Osteoblast (primary cell): ENCODE data around the gene SLC30A7. TPM values are rescaled to one million over a fixed set of nuclear protein-coding genes. Genes with fewer than 3 reads are reported as not detected.
A peak's percentile ranks its signal among the peaks of the same experiment; 100 is the strongest.

ENCODE experiments used
- DNase-seq: peaks from one replicate; pipeline ENCODE4 v3.0.0; 2011; ENCODE audit warnings: low spot score, mixed read lengths; ENCODE audit not compliant: insufficient read length; ENCODE audit errors: missing footprints
- H2AFZ ChIP-seq: 2 replicates; pipeline ENCODE4 v1.6.0; 2011; ENCODE audit warnings: mild to moderate bottlenecking, low read length
- H3K27ac ChIP-seq: 2 replicates; pipeline ENCODE4 v1.5.1; 2011; ENCODE audit warnings: mild to moderate bottlenecking, low read depth, low read length, moderate library complexity
- H3K27me3 ChIP-seq: 2 replicates; pipeline ENCODE4 v1.6.0; 2012; ENCODE audit warnings: mild to moderate bottlenecking, control low read depth, inconsistent platforms, low read length, moderate library complexity; ENCODE audit not compliant: insufficient read depth
- H3K36me3 ChIP-seq: 2 replicates; pipeline ENCODE4 v1.5.1; 2011; ENCODE audit warnings: mild to moderate bottlenecking, low read length, control low read depth, moderate library complexity; ENCODE audit not compliant: insufficient read depth
- H3K4me1 ChIP-seq: 2 replicates; pipeline ENCODE4 v1.5.1; 2011; ENCODE audit warnings: mild to moderate bottlenecking, low read length, control low read depth, moderate library complexity; ENCODE audit not compliant: insufficient read depth
- H3K4me2 ChIP-seq: 2 replicates; pipeline ENCODE4 v1.6.0; 2011; ENCODE audit warnings: mild to moderate bottlenecking, low read length; ENCODE audit not compliant: insufficient read depth
- H3K4me3 ChIP-seq: fragments of 200-600 bp; sonication (generic); 3 replicates; pipeline ENCODE4 v1.5.1; 2012; ENCODE audit warnings: mild to moderate bottlenecking, low read length, inconsistent platforms; ENCODE audit not compliant: insufficient read depth
- H3K79me2 ChIP-seq: 2 replicates; pipeline ENCODE4 v1.6.0; 2012; ENCODE audit warnings: mild to moderate bottlenecking, low read length, control low read depth, inconsistent platforms; ENCODE audit not compliant: insufficient read depth
- H3K9me3 ChIP-seq: 2 replicates; pipeline ENCODE4 v1.5.1; 2011; ENCODE audit warnings: low read depth, low read length, control low read depth
- H4K20me1 ChIP-seq: 2 replicates; pipeline ENCODE4 v1.6.0; 2012; ENCODE audit warnings: mild to moderate bottlenecking, low read length, control low read depth; ENCODE audit not compliant: insufficient read depth
- total RNA-seq: library from RNA; depleted of rRNA; stranded (reverse); fragments of >200 nt; gene quantifications from 2 replicates; pipeline ENCODE4 v1.2.3, GENCODE V29; 2012
- TF ChIP-seq, protein P1 (sequence below): IDR thresholded peaks from 2 replicates; pipeline ENCODE4 v1.5.1; 2011; ENCODE audit warnings: mild to moderate bottlenecking, low read depth, low read length, moderate library complexity; ENCODE audit errors: extremely low read depth

The SLC30A7 gene
- total RNA-seq, 1 donor = 69.8 TPM

DNA sequence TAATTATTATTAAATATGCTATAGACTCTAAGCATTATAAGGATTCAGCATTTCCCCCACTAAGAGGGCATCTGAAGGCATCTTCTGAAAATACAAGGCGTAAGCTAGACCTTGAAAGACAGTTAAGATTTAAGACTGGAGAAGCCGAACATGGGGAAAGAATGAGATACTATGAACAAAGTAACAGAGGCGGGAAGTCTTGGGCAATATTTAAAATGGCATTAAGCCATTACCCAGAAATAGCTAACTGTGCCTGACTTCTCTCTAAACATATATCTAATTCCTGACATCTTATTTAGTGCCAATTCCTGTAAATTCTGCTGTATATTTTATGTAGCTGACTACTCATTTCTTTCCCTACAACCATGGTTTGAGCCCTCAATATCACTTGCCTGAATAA lies 108.8 kb downstream of the SLC30A7 start:
- Histone ChIP-seq H4K20me1 (no peaks in the 10 kb centered on the region), H3K9me3 (no peaks in the 10 kb centered on the region), H3K4me1 (peaks cover 33% of the 10 kb centered on the region), H3K79me2 (no peaks in the 10 kb centered on the region), H2AFZ (no peak overlapping the region), H3K27ac (peak overlapping the region; percentile 68), H3K27me3 (no peaks in the 10 kb centered on the region), H3K4me2 (peak overlapping the region; percentile 66), H3K4me3 (no peak overlapping the region), H3K36me3 (peaks cover 4% of the 10 kb centered on the region)
- TF ChIP-seq, protein P1, sequence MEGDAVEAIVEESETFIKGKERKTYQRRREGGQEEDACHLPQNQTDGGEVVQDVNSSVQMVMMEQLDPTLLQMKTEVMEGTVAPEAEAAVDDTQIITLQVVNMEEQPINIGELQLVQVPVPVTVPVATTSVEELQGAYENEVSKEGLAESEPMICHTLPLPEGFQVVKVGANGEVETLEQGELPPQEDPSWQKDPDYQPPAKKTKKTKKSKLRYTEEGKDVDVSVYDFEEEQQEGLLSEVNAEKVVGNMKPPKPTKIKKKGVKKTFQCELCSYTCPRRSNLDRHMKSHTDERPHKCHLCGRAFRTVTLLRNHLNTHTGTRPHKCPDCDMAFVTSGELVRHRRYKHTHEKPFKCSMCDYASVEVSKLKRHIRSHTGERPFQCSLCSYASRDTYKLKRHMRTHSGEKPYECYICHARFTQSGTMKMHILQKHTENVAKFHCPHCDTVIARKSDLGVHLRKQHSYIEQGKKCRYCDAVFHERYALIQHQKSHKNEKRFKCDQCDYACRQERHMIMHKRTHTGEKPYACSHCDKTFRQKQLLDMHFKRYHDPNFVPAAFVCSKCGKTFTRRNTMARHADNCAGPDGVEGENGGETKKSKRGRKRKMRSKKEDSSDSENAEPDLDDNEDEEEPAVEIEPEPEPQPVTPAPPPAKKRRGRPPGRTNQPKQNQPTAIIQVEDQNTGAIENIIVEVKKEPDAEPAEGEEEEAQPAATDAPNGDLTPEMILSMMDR = no peak
- DNase-seq = peak; percentile 44

DNA sequence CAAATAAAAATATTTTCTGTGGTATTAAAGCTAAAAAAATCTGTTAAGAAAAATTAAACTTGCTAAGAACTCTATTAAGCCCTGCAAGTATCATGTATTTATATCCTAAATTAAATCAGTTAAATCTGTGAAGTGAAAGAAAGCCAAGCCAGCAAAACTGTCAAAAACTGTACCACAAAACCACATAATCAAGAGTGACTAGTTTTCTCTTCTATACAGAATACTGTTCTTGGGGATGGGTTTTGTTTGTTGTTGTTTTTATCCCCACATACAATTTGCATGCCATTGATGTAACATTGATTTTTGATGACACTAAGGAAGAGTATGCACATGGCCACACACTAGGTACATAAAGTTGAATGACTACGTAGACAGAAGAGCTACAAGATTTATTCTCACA lies 109.3 kb downstream of the SLC30A7 start:
- Histone ChIP-seq H2AFZ (no peak overlapping the region), H3K79me2 (no peaks in the 10 kb centered on the region), H4K20me1 (no peaks in the 10 kb centered on the region), H3K9me3 (no peaks in the 10 kb centered on the region), H3K27ac (peak overlapping the region; percentile 68), H3K4me2 (peak overlapping the region; percentile 66), H3K4me3 (no peak overlapping the region), H3K4me1 (peaks cover 33% of the 10 kb centered on the region), H3K36me3 (peaks cover 4% of the 10 kb centered on the region), H3K27me3 (no peaks in the 10 kb centered on the region)
- TF ChIP-seq, protein P1 = no peak
- no peak for DNase-seq

DNA sequence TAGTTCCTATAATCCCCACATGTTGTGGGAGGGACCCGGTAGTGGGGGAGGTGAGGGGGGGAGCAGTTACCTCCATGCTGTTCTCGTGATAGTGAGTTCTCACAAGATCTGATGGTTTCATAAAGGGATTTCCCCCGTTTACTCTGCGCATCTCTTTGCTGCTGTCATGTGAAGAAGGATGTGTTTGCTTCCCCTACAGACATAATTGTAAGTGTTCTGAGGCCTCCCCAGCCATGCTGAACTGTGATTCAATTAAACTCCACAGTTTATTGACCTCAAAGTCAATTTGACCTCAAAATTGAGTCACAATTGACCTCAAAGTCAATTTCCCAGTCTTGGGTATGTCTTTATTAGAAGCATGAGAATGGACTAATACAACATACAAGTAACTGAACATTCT lies 110.0 kb downstream of the SLC30A7 start:
- DNase-seq = no peak
- H2AFZ ChIP-seq = no peak overlapping the region
- no peaks in the 10 kb centered on the region for H3K79me2 ChIP-seq
- TF ChIP-seq, protein P1 = no peak
- no peak overlapping the region for H3K4me3 ChIP-seq
- peaks cover 4% of the 10 kb centered on the region for H3K36me3 ChIP-seq
- peaks cover 33% of the 10 kb centered on the region for H3K4me1 ChIP-seq
- H4K20me1 ChIP-seq = no peaks in the 10 kb centered on the region
- no peaks in the 10 kb centered on the region for H3K27me3 ChIP-seq
- no peak overlapping the region for H3K4me2 ChIP-seq
- H3K27ac ChIP-seq = no peak overlapping the region
- H3K9me3 ChIP-seq = no peaks in the 10 kb centered on the region

DNA sequence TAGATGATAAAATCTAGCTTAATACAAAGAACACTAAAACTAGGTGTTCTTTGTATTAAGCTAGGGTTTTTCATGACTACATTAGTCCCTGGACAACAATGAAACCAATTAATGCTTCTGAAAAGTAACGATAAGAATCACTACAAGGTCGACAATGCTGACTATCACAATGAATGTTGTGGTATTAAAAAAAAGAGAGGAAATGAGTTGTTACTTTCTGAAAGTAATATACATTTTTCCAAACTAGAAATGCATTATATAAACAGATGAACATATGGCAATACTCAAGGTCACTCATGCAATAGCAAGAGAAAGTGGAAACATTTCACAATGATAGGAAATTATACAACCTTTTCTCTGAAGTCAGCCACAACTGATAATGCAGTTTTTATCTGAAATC lies 110.7 kb downstream of the SLC30A7 start:
- Histone ChIP-seq H3K27me3 (no peaks in the 10 kb centered on the region), H3K4me3 (no peak overlapping the region), H4K20me1 (no peaks in the 10 kb centered on the region), H2AFZ (no peak overlapping the region), H3K27ac (no peak overlapping the region), H3K9me3 (no peaks in the 10 kb centered on the region), H3K36me3 (peaks cover 8% of the 10 kb centered on the region), H3K79me2 (no peaks in the 10 kb centered on the region), H3K4me2 (no peak overlapping the region), H3K4me1 (peaks cover 33% of the 10 kb centered on the region)
- TF ChIP-seq, protein P1 = no peak
- DNase-seq = no peak
